C4-2B (cell line): Measurements from ENCODE around the gene SIRPD.

Experiments
- ZFX ChIP-seq: fragments of 450-650 bp; IDR thresholded peaks from 2 replicates; pipeline ENCODE4 v1.6.1; 2017
- TF ChIP-seq, protein P1 (sequence below): fragments of 450-650 bp; conservative IDR thresholded peaks from 2 replicates; pipeline ENCODE4 v1.5.1; 2017; ENCODE audit warnings: mild to moderate bottlenecking

- TF ChIP-seq, protein P1, sequence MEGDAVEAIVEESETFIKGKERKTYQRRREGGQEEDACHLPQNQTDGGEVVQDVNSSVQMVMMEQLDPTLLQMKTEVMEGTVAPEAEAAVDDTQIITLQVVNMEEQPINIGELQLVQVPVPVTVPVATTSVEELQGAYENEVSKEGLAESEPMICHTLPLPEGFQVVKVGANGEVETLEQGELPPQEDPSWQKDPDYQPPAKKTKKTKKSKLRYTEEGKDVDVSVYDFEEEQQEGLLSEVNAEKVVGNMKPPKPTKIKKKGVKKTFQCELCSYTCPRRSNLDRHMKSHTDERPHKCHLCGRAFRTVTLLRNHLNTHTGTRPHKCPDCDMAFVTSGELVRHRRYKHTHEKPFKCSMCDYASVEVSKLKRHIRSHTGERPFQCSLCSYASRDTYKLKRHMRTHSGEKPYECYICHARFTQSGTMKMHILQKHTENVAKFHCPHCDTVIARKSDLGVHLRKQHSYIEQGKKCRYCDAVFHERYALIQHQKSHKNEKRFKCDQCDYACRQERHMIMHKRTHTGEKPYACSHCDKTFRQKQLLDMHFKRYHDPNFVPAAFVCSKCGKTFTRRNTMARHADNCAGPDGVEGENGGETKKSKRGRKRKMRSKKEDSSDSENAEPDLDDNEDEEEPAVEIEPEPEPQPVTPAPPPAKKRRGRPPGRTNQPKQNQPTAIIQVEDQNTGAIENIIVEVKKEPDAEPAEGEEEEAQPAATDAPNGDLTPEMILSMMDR: no peak
- no peak for TF ChIP-seq ZFX
Observed at GRCh38 chr20:1533059-1533458, 24.4 kb downstream of the SIRPD start.
